ENCODE measurements around the gene RNU1-3. TPM values are rescaled to one million over a fixed set of nuclear protein-coding genes. Genes with fewer than 3 reads are reported as not detected.
"Not testable (repeated sequence)": the region's sequence is repeated elsewhere in the genome, so short reads cannot be mapped to it uniquely, and the experiment has no call there.

The RNU1-3 gene
- total and polyA plus RNA-seq, 2 of the 13 experiments (the other 11 are each of a cell fraction or from before 2014, with no cell fraction given) = under 0.01 to 11,018 TPM

GRCh38 chr1:16701189-16701588 is 34.4 kb upstream of the RNU1-3 start:
- H3K4me1 ChIP-seq (ENCODE audit: insufficient read depth, low read length); H3K9me3 ChIP-seq (ENCODE audit: low read length); BruUV-seq (replicated peaks); DNase-seq (ENCODE audit: low spot score); H3K27me3 ChIP-seq (ENCODE audit: control insufficient read depth in 1 of 2, insufficient read depth in 2 of 2, low read length in 2 of 2); ATAC-seq; H2AFZ ChIP-seq (ENCODE audit: low read length); H3K79me2 ChIP-seq (ENCODE audit: insufficient read depth, low read length); H3K36me3 ChIP-seq (replicated peaks in 1 of 2; ENCODE audit: control insufficient read depth in 1 of 2, insufficient read depth in 2 of 2, low read length in 2 of 2); POLR2A ChIA-PET; H3K4me3 ChIP-seq (replicated peaks in 1 of 3; ENCODE audit: insufficient read depth in 1 of 3, low read depth in 2 of 3, low read length in 3 of 3); H3K27ac ChIP-seq (ENCODE audit: extremely low read length, insufficient read depth, low read length); H4K20me1 ChIP-seq (ENCODE audit: insufficient read depth, low read length); H3K9ac ChIP-seq (ENCODE audit: insufficient read depth, low read depth, low read length); H3K4me2 ChIP-seq (ENCODE audit: low read depth, low read length); FAIRE-seq; in situ Hi-C loops (cut with HindIII; ENCODE audit: extremely low pct_ligation_motif_present, low pct_unique_long_range_greater_than_20kb); CTCF ChIA-PET (ENCODE audit: low intra/inter-chr PET ratio, low total read pairs); intact Hi-C loops (cut with micrococcal nuclease; ENCODE audit: unreplicated experiment): not testable (repeated sequence)
- no CpG with 5 or more reads among the region's 37 CpGs for WGBS (ENCODE audit: low lambda C conversion rate)

DNA sequence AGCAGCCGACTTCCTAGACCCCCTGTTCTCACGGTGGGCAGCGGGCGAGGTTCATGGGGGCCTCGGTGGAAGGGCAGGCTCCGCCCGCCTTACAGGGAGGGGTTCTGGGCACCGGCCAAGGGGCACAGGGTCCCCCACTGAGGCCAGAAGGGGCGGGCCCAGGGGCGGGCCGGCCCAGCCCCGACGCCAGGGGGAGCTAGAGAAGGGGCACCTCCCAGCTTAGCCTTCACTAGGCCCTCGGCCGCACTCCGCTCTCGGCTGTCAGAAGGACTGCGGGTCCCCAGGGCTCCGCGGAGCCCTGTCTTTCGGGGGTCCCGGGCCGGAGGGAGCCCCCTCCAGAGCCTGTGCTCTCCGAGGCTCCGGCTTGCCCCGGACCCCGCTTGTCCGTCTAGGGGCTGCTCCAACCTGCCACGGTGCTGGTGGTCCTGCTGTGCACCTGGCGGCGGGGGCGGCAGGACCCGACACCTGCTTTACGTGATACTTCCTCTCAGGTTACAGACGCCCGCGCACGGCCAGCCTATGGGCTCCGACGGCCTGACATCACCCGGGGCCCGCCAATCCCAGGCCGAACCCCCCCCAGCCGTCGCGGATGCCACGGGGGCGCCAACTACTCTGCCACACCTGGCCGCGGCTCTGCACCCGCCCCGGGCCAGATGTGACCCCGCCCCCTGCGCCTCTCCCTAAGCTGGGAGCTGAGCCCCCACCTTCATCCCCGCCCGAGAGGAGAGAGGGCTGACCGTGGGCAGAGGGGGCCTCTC is 33.6 kb upstream of the RNU1-3 start:
- H3K4me3 ChIP-seq (replicated peaks in 1 of 3; ENCODE audit: insufficient read depth in 1 of 3, low read depth in 2 of 3, low read length in 3 of 3); in situ Hi-C loops (cut with HindIII; ENCODE audit: extremely low pct_ligation_motif_present, low pct_unique_long_range_greater_than_20kb); CTCF ChIA-PET (ENCODE audit: low intra/inter-chr PET ratio, low total read pairs); H3K27ac ChIP-seq (ENCODE audit: extremely low read length, insufficient read depth, low read length); H3K9me3 ChIP-seq (ENCODE audit: low read length); DNase-seq (ENCODE audit: low spot score); H3K9ac ChIP-seq (ENCODE audit: insufficient read depth, low read depth, low read length); POLR2A ChIA-PET; H3K27me3 ChIP-seq (ENCODE audit: control insufficient read depth in 1 of 2, insufficient read depth in 2 of 2, low read length in 2 of 2); FAIRE-seq; H3K36me3 ChIP-seq (replicated peaks in 1 of 2; ENCODE audit: control insufficient read depth in 1 of 2, insufficient read depth in 2 of 2, low read length in 2 of 2); ATAC-seq; H3K4me2 ChIP-seq (ENCODE audit: low read depth, low read length); H3K79me2 ChIP-seq (ENCODE audit: insufficient read depth, low read length); H4K20me1 ChIP-seq (ENCODE audit: insufficient read depth, low read length); intact Hi-C loops (cut with micrococcal nuclease; ENCODE audit: unreplicated experiment); H3K4me1 ChIP-seq (ENCODE audit: insufficient read depth, low read length); BruUV-seq (replicated peaks); H2AFZ ChIP-seq (ENCODE audit: low read length): not testable (repeated sequence)
- WGBS (ENCODE audit: low lambda C conversion rate) = 60% methylated on average over 1 of the region's 57 CpGs

DNA sequence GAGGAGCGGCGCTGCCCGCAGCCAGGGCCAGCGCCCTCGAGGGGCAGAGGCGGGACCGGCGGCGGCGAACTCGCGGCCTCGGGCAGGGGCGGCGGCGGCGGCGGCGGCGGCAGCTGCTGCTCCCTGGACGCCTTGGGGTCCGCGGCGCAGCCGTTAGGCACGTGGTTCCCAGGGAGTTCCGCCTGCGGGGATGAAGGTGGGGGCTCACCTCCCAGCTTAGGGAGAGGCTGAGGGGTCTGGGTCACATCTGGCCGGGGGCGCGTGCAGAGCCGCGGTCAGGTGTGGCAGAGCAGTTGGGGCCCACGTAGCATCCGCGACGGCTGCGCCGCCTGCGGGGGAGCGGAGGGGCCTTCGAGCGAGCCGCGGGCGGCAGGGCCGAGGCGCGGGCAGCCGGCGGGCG is 32.7 kb upstream of the RNU1-3 start:
- H3K4me2 ChIP-seq (ENCODE audit: low read depth, low read length); in situ Hi-C loops (cut with HindIII; ENCODE audit: extremely low pct_ligation_motif_present, low pct_unique_long_range_greater_than_20kb); FAIRE-seq; BruUV-seq (replicated peaks); CTCF ChIA-PET (ENCODE audit: low intra/inter-chr PET ratio, low total read pairs); intact Hi-C loops (cut with micrococcal nuclease; ENCODE audit: unreplicated experiment); H3K79me2 ChIP-seq (ENCODE audit: insufficient read depth, low read length); H3K27me3 ChIP-seq (ENCODE audit: control insufficient read depth in 1 of 2, insufficient read depth in 2 of 2, low read length in 2 of 2); ATAC-seq; DNase-seq (ENCODE audit: low spot score); H3K27ac ChIP-seq (ENCODE audit: extremely low read length, insufficient read depth, low read length); H3K36me3 ChIP-seq (replicated peaks in 1 of 2; ENCODE audit: control insufficient read depth in 1 of 2, insufficient read depth in 2 of 2, low read length in 2 of 2); H2AFZ ChIP-seq (ENCODE audit: low read length); H3K4me3 ChIP-seq (replicated peaks in 1 of 3; ENCODE audit: insufficient read depth in 1 of 3, low read depth in 2 of 3, low read length in 3 of 3); H3K9me3 ChIP-seq (ENCODE audit: low read length); H3K4me1 ChIP-seq (ENCODE audit: insufficient read depth, low read length); POLR2A ChIA-PET; H4K20me1 ChIP-seq (ENCODE audit: insufficient read depth, low read length); H3K9ac ChIP-seq (ENCODE audit: insufficient read depth, low read depth, low read length): not testable (repeated sequence)
- 96% methylated on average over 44 of the region's 52 CpGs for WGBS (ENCODE audit: low lambda C conversion rate)

All from HepG2 (cell line).